Hepatocyte (in vitro differentiated cells): Measurements from ENCODE around the gene AMDHD2.
"Not testable (repeated sequence)": the region's sequence is repeated elsewhere in the genome, so short reads cannot be mapped to it uniquely, and the experiment has no call there.

Source experiments
- CTCF ChIP-seq: fragments of 200-600 bp; sonication (generic); IDR thresholded peaks from 2 replicates; pipeline ENCODE4 v1.5.1; 2016; ENCODE audit warnings: antibody characterized with exemption, mild to moderate bottlenecking; ENCODE audit not compliant: poor library complexity
- EZH2 ChIP-seq: fragments of 200-600 bp; sonication (generic); IDR thresholded peaks from 2 replicates; pipeline ENCODE4 v1.6.1; 2016; ENCODE audit warnings: antibody characterized with exemption, mild to moderate bottlenecking, borderline replicate concordance

DNA sequence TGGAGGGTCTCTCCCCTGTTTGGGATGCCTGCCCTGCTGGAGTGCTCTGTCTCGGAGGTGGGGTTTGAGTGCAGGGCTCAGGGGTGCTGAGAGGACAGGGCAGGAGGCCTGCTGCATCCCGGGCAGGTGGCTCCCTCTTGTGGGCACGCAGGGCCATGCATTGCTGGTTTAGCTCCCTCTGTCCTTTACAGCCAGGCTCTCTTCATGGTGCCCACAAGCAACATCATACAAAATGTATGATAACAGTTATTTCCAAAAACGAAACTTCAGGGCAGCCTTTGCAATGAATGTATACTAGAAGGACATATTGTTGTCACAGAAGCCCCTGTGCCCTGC, 40.6 kb downstream of the AMDHD2 start:
- not testable (repeated sequence) for TF ChIP-seq EZH2
- TF ChIP-seq CTCF, result peak; percentile 51
